Measurements from ENCODE around the gene DDAH1. TPM values are rescaled to one million over a fixed set of nuclear protein-coding genes. Genes with fewer than 3 reads are reported as not detected.

DDAH1 gene
- total and polyA plus RNA-seq, 4 donors, result 13.6 to 57.2 (median 38.7) TPM

DNA sequence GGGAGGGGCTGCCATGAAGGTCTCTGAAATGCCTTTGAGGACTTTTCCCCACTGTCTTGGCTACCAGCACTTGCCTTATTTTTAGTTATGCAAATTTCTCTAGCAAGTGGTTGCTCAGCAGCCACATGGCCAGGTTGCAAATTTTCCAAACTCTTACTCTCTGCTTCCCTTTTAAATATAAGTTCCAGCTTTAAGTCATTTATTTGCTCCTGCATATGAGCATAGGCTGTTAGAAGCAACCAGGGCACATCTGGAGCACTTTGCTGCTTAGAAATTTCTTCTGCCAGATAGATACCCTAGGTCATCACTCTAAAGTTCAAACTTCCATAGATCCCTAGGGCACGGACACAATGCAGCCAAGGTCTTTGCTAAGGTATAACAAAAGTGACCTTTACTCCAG, 44.8 kb downstream of the DDAH1 start:
- H3K4me3 ChIP-seq, result no peak overlapping the region
- no peaks in the 10 kb centered on the region for H3K27me3 ChIP-seq (ENCODE audit: control insufficient read depth in 3 of 3, insufficient read depth in 3 of 3, low read length in 2 of 3)
- no peak overlapping the region for H3K9ac ChIP-seq (ENCODE audit: insufficient read depth in 1 of 2, low read length in 2 of 2)
- H3K27ac ChIP-seq (ENCODE audit: low read depth in 1 of 2, low read length in 1 of 2), result no peak overlapping the region
- 30 to 96% methylated on average over 1 of the region's 1 CpG for WGBS, 2 donors
- no peaks in the 10 kb centered on the region for H3K36me3 ChIP-seq (ENCODE audit: control insufficient read depth in 4 of 4, insufficient read depth in 4 of 4, low read length in 4 of 4)
- no peak for ATAC-seq (ENCODE audit: insufficient read depth, low FRiP score)
- no peak for DNase-seq
- H3K4me1 ChIP-seq (ENCODE audit: control insufficient read depth in 5 of 5, insufficient read depth in 5 of 5, low read length in 5 of 5), result peaks cover 0 to 5% (median 0%) of the 10 kb centered on the region in 5 donors
- H3K9me3 ChIP-seq (ENCODE audit: control insufficient read depth in 4 of 4, insufficient read depth in 3 of 4, low read length in 3 of 4), result peaks cover 0 to 8% (median 4%) of the 10 kb centered on the region in 4 donors
- no peak for TF ChIP-seq CTCF (IDR thresholded peaks at IDR 0.05; ENCODE audit: control extremely low read depth, extremely low read depth)

DNA sequence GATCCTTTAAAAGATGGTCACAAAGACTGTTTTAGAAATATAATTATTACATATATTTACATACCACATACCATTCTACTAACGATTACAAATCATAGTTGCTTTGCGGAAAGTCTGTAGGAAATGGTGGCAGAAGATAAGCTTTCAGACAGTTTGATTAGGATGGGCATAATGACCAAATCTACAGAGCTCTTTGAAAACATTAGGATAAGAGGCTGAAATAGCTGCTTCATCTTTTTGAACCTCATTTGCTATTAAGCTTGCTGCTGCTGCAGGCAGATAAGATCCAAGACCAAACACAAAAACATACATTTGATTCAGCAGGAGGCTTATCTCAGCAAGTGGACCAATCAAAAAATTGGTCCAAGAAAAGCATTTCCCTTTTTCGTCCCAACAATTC, 47.1 kb downstream of the DDAH1 start:
- Histone ChIP-seq H3K27ac (ENCODE audit: low read depth in 1 of 2, low read length in 1 of 2) (no peak overlapping the region), H3K9me3 (ENCODE audit: control insufficient read depth in 4 of 4, insufficient read depth in 3 of 4, low read length in 3 of 4) (peaks cover 0 to 8% (median 4%) of the 10 kb centered on the region in 4 donors), H3K9ac (ENCODE audit: insufficient read depth in 1 of 2, low read length in 2 of 2) (no peak overlapping the region), H3K27me3 (ENCODE audit: control insufficient read depth in 3 of 3, insufficient read depth in 3 of 3, low read length in 2 of 3) (no peaks in the 10 kb centered on the region), H3K4me1 (ENCODE audit: control insufficient read depth in 5 of 5, insufficient read depth in 5 of 5, low read length in 5 of 5) (no peaks in the 10 kb centered on the region), H3K4me3 (no peak overlapping the region), H3K36me3 (ENCODE audit: control insufficient read depth in 4 of 4, insufficient read depth in 4 of 4, low read length in 4 of 4) (no peaks in the 10 kb centered on the region)
- DNase-seq, result no peak
- TF ChIP-seq CTCF (IDR thresholded peaks at IDR 0.05; ENCODE audit: control extremely low read depth, extremely low read depth), result no peak
- WGBS, 2 donors, result 67 to 74% methylated on average over 3 of the region's 3 CpGs
- no peak for ATAC-seq (ENCODE audit: insufficient read depth, low FRiP score)

DNA sequence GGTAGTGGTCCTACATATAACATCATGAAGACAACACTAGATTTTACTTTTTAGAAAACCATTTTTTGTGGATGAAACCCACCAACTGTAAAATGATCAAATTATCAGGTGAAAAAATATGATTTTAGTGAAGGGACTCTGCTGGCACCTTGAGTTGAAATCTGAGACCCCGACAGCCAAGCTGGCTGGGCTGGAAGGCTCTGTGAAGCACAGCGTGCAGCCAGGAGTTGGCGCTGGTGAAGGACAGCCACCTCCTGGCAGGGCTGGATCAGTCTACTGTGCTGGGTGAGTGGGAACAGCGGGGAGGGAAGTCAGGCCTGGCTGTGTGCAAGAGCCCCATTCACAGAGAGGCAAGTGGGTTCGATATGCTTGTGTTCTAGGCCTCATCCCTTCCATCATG, 47.9 kb downstream of the DDAH1 start:
- H3K27ac ChIP-seq (ENCODE audit: low read depth in 1 of 2, low read length in 1 of 2), result no peak overlapping the region
- DNase-seq (no peak), ATAC-seq (ENCODE audit: insufficient read depth, low FRiP score) (no peak)
- peaks cover 0 to 8% (median 4%) of the 10 kb centered on the region in 4 donors for H3K9me3 ChIP-seq (ENCODE audit: control insufficient read depth in 4 of 4, insufficient read depth in 3 of 4, low read length in 3 of 4)
- H3K36me3 ChIP-seq (ENCODE audit: control insufficient read depth in 4 of 4, insufficient read depth in 4 of 4, low read length in 4 of 4), result no peaks in the 10 kb centered on the region
- 78 to 86% methylated on average over 5 of the region's 5 CpGs for WGBS, 2 donors
- H3K4me1 ChIP-seq (ENCODE audit: control insufficient read depth in 5 of 5, insufficient read depth in 5 of 5, low read length in 5 of 5), result no peaks in the 10 kb centered on the region
- no peak overlapping the region for H3K9ac ChIP-seq (ENCODE audit: insufficient read depth in 1 of 2, low read length in 2 of 2)
- H3K4me3 ChIP-seq, result no peak overlapping the region
- TF ChIP-seq CTCF (IDR thresholded peaks at IDR 0.05; ENCODE audit: control extremely low read depth, extremely low read depth), result no peak
- H3K27me3 ChIP-seq (ENCODE audit: control insufficient read depth in 3 of 3, insufficient read depth in 3 of 3, low read length in 2 of 3), result no peaks in the 10 kb centered on the region

GRCh38 chr1:85413169-85413568, 51.8 kb downstream of the DDAH1 start:
- Histone ChIP-seq H3K27me3 (ENCODE audit: control insufficient read depth in 3 of 3, insufficient read depth in 3 of 3, low read length in 2 of 3) (no peaks in the 10 kb centered on the region), H3K36me3 (ENCODE audit: control insufficient read depth in 4 of 4, insufficient read depth in 4 of 4, low read length in 4 of 4) (no peaks in the 10 kb centered on the region), H3K9ac (ENCODE audit: insufficient read depth in 1 of 2, low read length in 2 of 2) (no peak overlapping the region), H3K4me3 (no peak overlapping the region), H3K27ac (ENCODE audit: low read depth in 1 of 2, low read length in 1 of 2) (no peak overlapping the region), H3K4me1 (ENCODE audit: control insufficient read depth in 5 of 5, insufficient read depth in 5 of 5, low read length in 5 of 5) (no peaks in the 10 kb centered on the region), H3K9me3 (ENCODE audit: control insufficient read depth in 4 of 4, insufficient read depth in 3 of 4, low read length in 3 of 4) (no peaks in the 10 kb centered on the region)
- DNase-seq (no peak), ATAC-seq (ENCODE audit: insufficient read depth, low FRiP score) (no peak)
- 83 to 90% methylated on average over 1 of the region's 1 CpG for WGBS, 2 donors
- TF ChIP-seq CTCF (IDR thresholded peaks at IDR 0.05; ENCODE audit: control extremely low read depth, extremely low read depth), result no peak
